Endodermal cell (in vitro differentiated cells): ENCODE results near the gene SMURF1. TPM values are rescaled to one million over a fixed set of nuclear protein-coding genes. Genes with fewer than 3 reads are reported as not detected.

ENCODE experiments used
- DNase-seq: peaks from one replicate; pipeline ENCODE4 v3.0.0-alpha.2; 2017
- H3K27ac ChIP-seq: 2 replicates; pipeline ENCODE4 v1.5.1; 2013; ENCODE audit warnings: mild to moderate bottlenecking, low read depth, low read length, moderate library complexity
- H3K27me3 ChIP-seq: 2 replicates; pipeline ENCODE4 v1.6.1; 2013; ENCODE audit warnings: mild to moderate bottlenecking, low read length, moderate library complexity; ENCODE audit not compliant: insufficient read depth, control insufficient read depth, poor library complexity, severe bottlenecking
- H3K36me3 ChIP-seq: 2 replicates; pipeline ENCODE4 v1.7.0; 2013; ENCODE audit warnings: mild to moderate bottlenecking, low read length, moderate library complexity; ENCODE audit not compliant: control insufficient read depth, insufficient read depth
- H3K4me1 ChIP-seq: one replicate; pipeline ENCODE4 v1.7.0; 2013; ENCODE audit warnings: low read length; ENCODE audit not compliant: control insufficient read depth, insufficient read depth
- H3K4me3 ChIP-seq: 2 replicates; pipeline ENCODE4 v1.5.1; 2013; ENCODE audit warnings: mild to moderate bottlenecking, low read length, moderate library complexity
- H3K9ac ChIP-seq: 2 replicates; pipeline ENCODE4 v1.6.1; 2013; ENCODE audit warnings: mild to moderate bottlenecking, low read length, moderate library complexity; ENCODE audit not compliant: poor library complexity, severe bottlenecking; ENCODE audit errors: extremely low read depth
- H3K9me3 ChIP-seq: 2 replicates; pipeline ENCODE4 v1.6.1; 2013; ENCODE audit warnings: mild to moderate bottlenecking, low read length, moderate library complexity; ENCODE audit not compliant: control insufficient read depth
- H3K27ac Mint-ChIP-seq: 2 replicates; pipeline ENCODE4 v1.8.0; 2020; ENCODE audit warnings: mixed read lengths
- H3K27me3 Mint-ChIP-seq: 2 replicates; pipeline ENCODE4 v1.8.0; 2021; ENCODE audit warnings: mild to moderate bottlenecking, mixed read lengths; ENCODE audit not compliant: insufficient read depth
- H3K36me3 Mint-ChIP-seq: 2 replicates; pipeline ENCODE4 v1.8.0; 2020; ENCODE audit warnings: low read depth, mixed read lengths
- H3K4me1 Mint-ChIP-seq: 2 replicates; pipeline ENCODE4 v1.8.0; 2020; ENCODE audit warnings: mixed read lengths
- H3K4me3 Mint-ChIP-seq: 2 replicates; pipeline ENCODE4 v1.8.0; 2020; ENCODE audit warnings: mild to moderate bottlenecking, moderate library complexity, mixed read lengths
- H3K9me3 Mint-ChIP-seq: 2 replicates; pipeline ENCODE4 v1.8.0; 2020; ENCODE audit warnings: mild to moderate bottlenecking, mixed read lengths
- CTCF ChIP-seq: fragments of 200-600 bp; sonication (generic); conservative IDR thresholded peaks from 2 replicates; pipeline ENCODE4 v1.5.0; 2021; ENCODE audit warnings: antibody characterized with exemption, mild to moderate bottlenecking
- WGBS, 2 experiments: methylation state at CpG; one replicate each; pipeline versions ENCODE4 v1.1.5 to v1.1.7; 2013; ENCODE audit warnings: missing lambda C conversion rate in 2 of 2, mixed read lengths in 1 of 2; ENCODE audit not compliant: insufficient coverage in 1 of 2, insufficient read length in 1 of 2; 5-methylcytosine and 5-hydroxymethylcytosine counted together
- total RNA-seq, 2 donors: library from RNA; stranded (reverse); fragmentation: NEBNext Ultra II Directional in 1 of 2; extraction: Animal tissue kit (Norgen Biotek cat#: 25700) in 1 of 2; gene quantifications; 2 replicates in 1 of 2; 3 replicates in 1 of 2; pipeline ENCODE4 v1.2.1, GENCODE V29; 2021

The SMURF1 gene
- total RNA-seq, 2 donors from 2014 or later = 31.6 to 38.1 TPM

- 96 to 97% methylated on average over 23 to 25 of the region's 25 CpGs for WGBS, 2 experiments
- H3K27me3 Mint-ChIP-seq = no peaks in the 10 kb centered on the region
- no peaks in the 10 kb centered on the region for H3K4me1 ChIP-seq
- no peak overlapping the region for H3K9ac ChIP-seq
- no peaks in the 10 kb centered on the region for H3K9me3 Mint-ChIP-seq
- no peaks in the 10 kb centered on the region for H3K27me3 ChIP-seq
- no peak overlapping the region for H3K4me3 Mint-ChIP-seq
- H3K9me3 ChIP-seq = no peaks in the 10 kb centered on the region
- no peak for TF ChIP-seq CTCF
- no peak overlapping the region for H3K4me3 ChIP-seq
- H3K36me3 Mint-ChIP-seq = peaks cover 83% of the 10 kb centered on the region
- peaks cover 89% of the 10 kb centered on the region for H3K36me3 ChIP-seq
- no peak for DNase-seq
- H3K27ac Mint-ChIP-seq = no peak overlapping the region
- peaks cover 2% of the 10 kb centered on the region for H3K4me1 Mint-ChIP-seq
- H3K27ac ChIP-seq = no peak overlapping the region
Measured at GRCh38 chr7:99038086-99038855, 105.6 kb downstream of the SMURF1 start.

- no peak for DNase-seq
Measured at GRCh38 chr7:99037327-99037940, 106.5 kb downstream of the SMURF1 start.

GRCh38 chr7:99036546-99037111 is 107.3 kb downstream of the SMURF1 start:
- no peaks in the 10 kb centered on the region for H3K27me3 Mint-ChIP-seq
- peaks cover 87% of the 10 kb centered on the region for H3K36me3 Mint-ChIP-seq
- peak overlapping the region; percentile 86 for H3K27ac Mint-ChIP-seq
- H3K27ac ChIP-seq = no peak overlapping the region
- no peaks in the 10 kb centered on the region for H3K9me3 ChIP-seq
- H3K36me3 ChIP-seq = peaks cover 86% of the 10 kb centered on the region
- TF ChIP-seq CTCF = peak; percentile 75
- H3K4me3 ChIP-seq = no peak overlapping the region
- H3K9me3 Mint-ChIP-seq = no peaks in the 10 kb centered on the region
- H3K4me1 ChIP-seq = no peaks in the 10 kb centered on the region
- H3K9ac ChIP-seq = no peak overlapping the region
- H3K4me1 Mint-ChIP-seq = peaks cover 2% of the 10 kb centered on the region
- H3K4me3 Mint-ChIP-seq = no peak overlapping the region
- peak; percentile 91 for DNase-seq
- WGBS, 2 experiments = 89 to 90% methylated on average over 11 of the region's 11 CpGs
- no peaks in the 10 kb centered on the region for H3K27me3 ChIP-seq

More at GRCh38 chr7:99037327-99037940, 106.5 kb downstream of the SMURF1 start:
- peaks cover 88% of the 10 kb centered on the region for H3K36me3 ChIP-seq
- Mint-ChIP-seq H3K27me3 (no peaks in the 10 kb centered on the region), H3K9me3 (no peaks in the 10 kb centered on the region), H3K27ac (no peak overlapping the region), H3K4me1 (peaks cover 2% of the 10 kb centered on the region), H3K4me3 (no peak overlapping the region), H3K36me3 (peaks cover 87% of the 10 kb centered on the region)
- H3K4me1 ChIP-seq = no peaks in the 10 kb centered on the region
- TF ChIP-seq CTCF = no peak
- no peak overlapping the region for H3K4me3 ChIP-seq
- no peaks in the 10 kb centered on the region for H3K27me3 ChIP-seq
- H3K9me3 ChIP-seq = no peaks in the 10 kb centered on the region
- no peak overlapping the region for H3K27ac ChIP-seq
- no peak overlapping the region for H3K9ac ChIP-seq
- WGBS, 2 experiments = 94% methylated on average over 10 to 16 of the region's 16 CpGs
